ENCODE measurements around the gene LRP1. TPM values are rescaled to one million over a fixed set of nuclear protein-coding genes. Genes with fewer than 3 reads are reported as not detected.
"Not testable (repeated sequence)": the region's sequence is repeated elsewhere in the genome, so short reads cannot be mapped to it uniquely, and the experiment has no call there.

LRP1 gene
- total RNA-seq, 2 experiments from 2014 or later, result 1.1 to 4.4 TPM

DNA sequence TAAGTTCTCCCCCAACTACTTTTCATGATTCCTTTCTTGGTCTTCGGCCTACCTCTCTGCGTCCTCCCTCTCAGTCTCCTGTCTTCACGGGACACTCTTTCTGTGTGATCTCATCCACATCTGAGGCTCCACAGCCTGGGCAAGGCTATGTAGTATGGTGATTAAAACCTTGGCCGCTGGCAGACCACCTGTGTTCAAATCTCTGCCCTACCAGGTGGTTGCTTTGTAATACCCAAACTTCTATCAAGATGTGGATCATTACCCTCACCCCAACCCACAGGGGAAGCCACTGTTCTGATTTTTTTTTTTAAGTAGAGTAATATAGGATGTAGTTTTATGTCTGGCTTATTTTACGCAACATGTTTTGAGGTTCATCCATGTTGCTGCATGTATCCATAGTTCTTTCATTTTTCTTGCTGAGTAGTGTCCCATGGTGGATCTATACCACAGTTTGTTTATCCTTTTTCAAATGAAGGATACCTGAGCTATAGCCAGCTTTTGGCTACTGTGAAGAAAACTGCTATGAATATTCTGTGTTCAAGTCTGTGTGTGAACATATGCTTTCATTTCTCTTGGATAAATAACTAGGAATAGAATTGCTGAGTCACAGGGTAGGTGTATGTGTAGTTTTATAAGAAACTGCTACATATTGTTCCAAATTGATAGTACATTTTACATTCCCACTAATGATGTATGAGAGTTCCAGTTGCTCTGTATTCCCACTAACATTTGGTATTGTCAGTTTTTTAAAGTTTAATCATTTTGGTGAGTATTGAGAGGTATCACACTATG is 8.8 kb upstream of the LRP1 start:
- CTCF ChIA-PET (ENCODE audit: unreplicated experiment), result no interaction called here
- peak overlapping the region; percentile 22; the same call in 1 of the 2 replicates for H3K4me2 ChIP-seq (ENCODE audit: low read length)

DNA sequence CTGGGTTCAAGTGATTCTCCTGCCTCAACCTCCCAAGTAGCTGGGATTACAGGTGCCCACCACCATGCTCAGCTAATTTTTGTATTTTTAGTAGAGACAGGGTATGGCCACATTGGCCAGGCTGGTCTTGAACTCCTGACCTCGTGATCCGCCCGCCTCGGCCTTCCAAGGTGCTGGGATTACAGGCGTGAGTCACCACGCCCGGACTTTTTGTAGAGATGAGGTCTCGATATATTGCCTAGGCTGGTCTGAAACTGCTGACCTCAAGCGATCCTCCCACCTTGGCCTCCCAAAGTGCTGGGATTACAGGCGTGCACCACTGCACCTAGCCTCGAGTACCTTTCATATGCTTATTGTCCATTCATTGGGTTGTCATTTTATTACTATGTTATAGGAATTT is 7.6 kb upstream of the LRP1 start:
- DNase-seq (ENCODE audit: low spot score); H3K9me2 ChIP-seq (ENCODE audit: insufficient read depth, low read length); BruUV-seq (replicated peaks); H3K4me2 ChIP-seq (ENCODE audit: low read length); H4K20me1 ChIP-seq (ENCODE audit: insufficient read depth, low read length); H3K79me2 ChIP-seq (ENCODE audit: insufficient read depth, low read depth, low read length); H2AFZ ChIP-seq (ENCODE audit: low read length); intact Hi-C loops (cut with micrococcal nuclease; ENCODE audit: unreplicated experiment); H3K36me3 ChIP-seq (ENCODE audit: insufficient read depth, low read length); H3K27ac ChIP-seq (ENCODE audit: low read depth, low read length, poor library complexity, severe bottlenecking); H3K4me3 ChIP-seq (ENCODE audit: low read depth, low read length, poor library complexity, severe bottlenecking): not testable (repeated sequence)
- Histone ChIP-seq H3K9me3 (ENCODE audit: low read length) (peaks cover 11% of the 10 kb centered on the region; the same call in 1 of the 2 replicates), H3K4me1 (ENCODE audit: insufficient read depth, low read length, poor library complexity, severe bottlenecking) (peaks cover 10% of the 10 kb centered on the region)
- POLR2A ChIA-PET, result interaction anchor here (0.6 to 1.2 kb wide), 2 partner anchors 9 to 384 kb away, joined by 3 read pairs; no protein-coding TSS in a partner anchor
- CTCF ChIA-PET (ENCODE audit: unreplicated experiment), result interaction anchor here (1.0 kb wide), 1 partner anchor 54 kb away, joined by 3 read pairs; no protein-coding TSS in a partner anchor

More for the DNA sequence above, 8.8 kb upstream of the LRP1 start:
- BruUV-seq (replicated peaks), result no TSS peak
- peaks cover 10% of the 10 kb centered on the region for H3K4me1 ChIP-seq (ENCODE audit: insufficient read depth, low read length, poor library complexity, severe bottlenecking)
- H2AFZ ChIP-seq (ENCODE audit: low read length), result peak overlapping the region; percentile 18; the same call in 1 of the 2 replicates
- TF ChIP-seq EZH2phosphoT487 (IDR thresholded peaks at IDR 0.05; ENCODE audit: borderline replicate concordance, low read depth, low read length) (no peak), CTCF (conservative IDR thresholded peaks at IDR 0.05; ENCODE audit: low read length) (no peak)
- DNase-seq (ENCODE audit: low spot score), result no peak
- no peak overlapping the region for H3K27ac ChIP-seq (ENCODE audit: low read depth, low read length, poor library complexity, severe bottlenecking)
- H3K4me3 ChIP-seq (ENCODE audit: low read depth, low read length, poor library complexity, severe bottlenecking), result no peak overlapping the region
- POLR2A ChIA-PET, result interaction anchor here (0.6 to 1.2 kb wide), 2 partner anchors 7 to 434 kb away, joined by 3 read pairs; no protein-coding TSS in a partner anchor
- H3K36me3 ChIP-seq (ENCODE audit: insufficient read depth, low read length), result no peaks in the 10 kb centered on the region
- no peaks in the 10 kb centered on the region for H3K79me2 ChIP-seq (ENCODE audit: insufficient read depth, low read depth, low read length)
- no peaks in the 10 kb centered on the region for H4K20me1 ChIP-seq (ENCODE audit: insufficient read depth, low read length)
- intact Hi-C loops (cut with micrococcal nuclease; ENCODE audit: unreplicated experiment), result loop anchor here (10.0 kb wide), 1 partner anchor 605 kb away; no protein-coding TSS in a partner anchor
- peaks cover 11% of the 10 kb centered on the region; the same call in 1 of the 2 replicates for H3K9me3 ChIP-seq (ENCODE audit: low read length)
- H3K9me2 ChIP-seq (ENCODE audit: insufficient read depth, low read length), result no peaks in the 10 kb centered on the region

DNA sequence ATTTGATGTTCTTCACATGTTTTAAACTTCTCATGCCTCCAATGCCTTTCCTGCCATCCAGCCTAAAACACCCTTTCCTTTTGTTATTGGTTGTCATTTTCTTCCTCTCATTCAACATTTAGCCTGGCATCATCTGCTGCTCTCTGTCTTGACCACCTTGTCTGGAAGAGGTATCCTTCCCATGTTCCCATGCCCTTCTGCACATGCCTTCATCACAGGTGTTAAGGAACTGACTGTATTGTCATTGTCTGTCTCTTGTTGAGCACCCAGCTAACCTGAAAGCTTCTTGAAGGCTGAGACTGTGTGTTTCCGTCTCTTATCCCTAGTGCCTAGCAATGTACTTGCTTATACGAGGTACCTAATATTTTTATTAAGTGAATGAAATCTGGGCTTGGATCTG is 4.5 kb upstream of the LRP1 start:
- DNase-seq (ENCODE audit: low spot score), result no peak
- no peak for TF ChIP-seq CTCF (conservative IDR thresholded peaks at IDR 0.05; ENCODE audit: low read length)
- TF ChIP-seq EZH2phosphoT487 (IDR thresholded peaks at IDR 0.05; ENCODE audit: borderline replicate concordance, low read depth, low read length), result no peak
- no peak overlapping the region for H3K27ac ChIP-seq (ENCODE audit: low read depth, low read length, poor library complexity, severe bottlenecking)
- H3K4me1 ChIP-seq (ENCODE audit: insufficient read depth, low read length, poor library complexity, severe bottlenecking), result peaks cover 9% of the 10 kb centered on the region
- no peak overlapping the region for H2AFZ ChIP-seq (ENCODE audit: low read length)
- no peaks in the 10 kb centered on the region for H3K36me3 ChIP-seq (ENCODE audit: insufficient read depth, low read length)
- CTCF ChIA-PET (ENCODE audit: unreplicated experiment), result interaction anchor here (0.7 to 1.9 kb wide), 3 partner anchors 56 to 92 kb away, joined by 3 to 8 read pairs (median 3); no protein-coding TSS in a partner anchor
- no peak overlapping the region for H3K4me2 ChIP-seq (ENCODE audit: low read length)
- no peaks in the 10 kb centered on the region for H4K20me1 ChIP-seq (ENCODE audit: insufficient read depth, low read length)
- H3K9me3 ChIP-seq (ENCODE audit: low read length), result peaks cover 11% of the 10 kb centered on the region; the same call in 1 of the 2 replicates
- no TSS peak for BruUV-seq (replicated peaks)
- no peaks in the 10 kb centered on the region for H3K79me2 ChIP-seq (ENCODE audit: insufficient read depth, low read depth, low read length)
- intact Hi-C loops (cut with micrococcal nuclease; ENCODE audit: unreplicated experiment), result loop anchor here (1.0 kb wide), 1 partner anchor 59 kb away; no protein-coding TSS in a partner anchor
- no peak overlapping the region for H3K4me3 ChIP-seq (ENCODE audit: low read depth, low read length, poor library complexity, severe bottlenecking)
- POLR2A ChIA-PET, result interaction anchor here (0.9 kb wide), 1 partner anchor 59 kb away, joined by 3 read pairs; no protein-coding TSS in a partner anchor
- H3K9me2 ChIP-seq (ENCODE audit: insufficient read depth, low read length), result no peaks in the 10 kb centered on the region
